Non-pigmented ciliary epithelial cell (primary cell): Measurements from ENCODE around the gene CTU1.
"Not testable (repeated sequence)": the region's sequence is repeated elsewhere in the genome, so short reads cannot be mapped to it uniquely, and the experiment has no call there.

Experiments
- DNase-seq: peaks from one replicate; pipeline ENCODE4 v3.0.0-alpha.2; 2010; ENCODE audit warnings: low read depth

The CTU1 gene

DNA sequence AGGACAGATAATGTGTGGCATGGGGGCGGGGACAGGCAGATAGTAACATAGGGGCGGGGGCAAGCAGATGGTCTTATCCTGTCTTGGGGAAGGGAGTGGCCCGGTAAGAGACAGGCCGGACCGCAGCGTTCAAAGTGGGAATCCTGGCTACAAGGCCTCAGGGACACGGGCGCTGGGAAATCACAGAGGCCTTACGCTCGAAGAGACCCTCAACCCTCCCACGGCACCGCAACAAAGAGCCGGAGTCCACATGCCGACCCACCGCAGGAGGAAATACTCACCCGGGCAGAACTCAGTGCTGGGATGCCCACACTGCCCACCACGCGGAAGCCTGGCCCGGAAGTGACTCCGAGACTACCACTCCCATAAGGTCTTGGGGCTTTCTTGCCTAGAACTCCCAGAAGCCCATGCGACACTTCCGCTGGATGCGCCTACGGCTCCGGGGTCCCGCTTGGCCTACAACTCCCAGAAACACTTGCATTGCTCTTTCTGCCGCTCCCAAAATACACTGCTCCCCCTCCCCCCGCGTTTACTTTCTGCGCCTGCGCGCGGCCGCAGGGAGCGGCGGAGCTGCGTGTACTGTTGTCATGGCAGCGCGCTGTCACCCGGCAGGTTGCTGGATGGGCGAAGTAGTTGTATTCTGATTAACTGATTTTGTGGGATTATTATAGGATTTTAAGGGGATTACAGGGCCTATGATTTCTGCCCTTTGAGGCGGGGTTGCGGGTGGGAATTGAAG is at the start of gene CTU1:
TSS of gene CTU1 (minus strand) at position 344 of the 739 bp plus-strand sequence. CDS start 3,840 bp downstream, outside the sequence.
- peak; percentile 98 for DNase-seq

DNA sequence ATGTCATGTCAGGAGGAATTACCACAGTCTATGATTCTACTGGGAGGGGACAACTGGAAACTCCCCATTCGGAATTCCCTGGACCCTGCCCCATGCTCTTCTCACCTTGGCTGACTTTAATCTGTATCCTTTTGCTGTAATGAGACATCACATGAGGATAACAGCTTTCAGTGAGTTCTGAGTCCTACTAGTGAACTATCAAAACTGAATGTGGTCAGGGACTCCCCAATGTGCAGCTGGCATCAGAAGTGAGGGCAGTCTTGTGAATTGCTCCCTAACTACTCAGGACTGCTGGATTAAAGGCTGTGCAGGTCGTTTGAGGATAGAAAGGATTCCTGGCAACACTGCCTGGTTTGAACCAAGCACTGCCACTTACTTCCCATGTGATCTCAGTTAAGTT is 49.1 kb upstream of the CTU1 start:
- no peak for DNase-seq

- DNase-seq: no peak
Observed at GRCh38 chr19:51156710-51157109, 48.5 kb upstream of the CTU1 start.

- no peak for DNase-seq
Observed at GRCh38 chr19:51150627-51151026, 42.4 kb upstream of the CTU1 start.

DNA sequence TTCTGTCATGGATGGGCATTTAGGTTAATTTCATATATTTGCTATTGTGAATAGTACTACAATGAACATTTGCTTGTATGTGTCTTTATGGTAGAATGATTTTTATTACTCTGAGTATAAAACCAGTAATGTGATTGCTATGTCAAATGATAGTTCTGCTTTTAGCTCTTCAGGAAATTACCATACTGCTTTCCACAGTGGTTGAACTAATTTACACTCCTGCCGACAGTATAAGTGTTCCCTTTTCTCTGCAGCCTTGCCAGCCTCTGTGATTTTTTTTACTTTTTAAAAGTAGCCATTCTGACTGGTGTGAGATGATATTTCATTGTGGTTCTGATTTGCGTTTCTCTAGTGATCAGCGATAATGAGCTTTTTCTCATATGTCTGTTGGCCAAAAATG is 40.4 kb upstream of the CTU1 start:
- no peak for DNase-seq

GRCh38 chr19:51147663-51148062 is 39.5 kb upstream of the CTU1 start:
- DNase-seq: no peak

DNA sequence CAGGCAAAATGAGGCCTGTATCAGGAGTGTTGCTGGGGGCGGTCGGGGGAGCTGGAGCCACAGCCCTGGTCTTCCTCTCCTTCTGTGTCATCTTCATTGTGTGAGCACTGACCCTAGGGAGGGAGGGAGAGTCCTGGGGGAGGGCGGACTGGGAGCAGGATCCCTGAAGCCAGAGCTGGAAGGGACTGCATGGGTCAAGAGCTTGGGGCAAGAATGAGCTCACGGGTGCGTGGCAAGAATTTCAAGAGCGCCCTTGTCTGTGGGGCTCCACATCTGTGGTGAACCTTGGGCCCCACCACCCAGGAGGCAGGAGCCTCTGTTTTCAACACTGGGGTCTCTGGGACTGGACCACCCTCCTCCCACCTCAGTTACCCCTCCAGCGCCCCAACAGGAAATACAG is 38.5 kb upstream of the CTU1 start:
- DNase-seq: no peak

GRCh38 chr19:51145916-51146493 is 37.8 kb upstream of the CTU1 start:
- DNase-seq: no peak

- DNase-seq: no peak
Observed at GRCh38 chr19:51144482-51145045, 36.4 kb upstream of the CTU1 start.

GRCh38 chr19:51143486-51143885 is 35.3 kb upstream of the CTU1 start:
- DNase-seq: no peak

- DNase-seq: not testable (repeated sequence)
Observed at GRCh38 chr19:51142809-51143475, 34.7 kb upstream of the CTU1 start.

- no peak for DNase-seq
Observed at GRCh38 chr19:51142119-51142518, 33.9 kb upstream of the CTU1 start, which contains the start of gene SIGLEC7. TSS of gene SIGLEC7 (plus strand) at chr19:51142301. CDS start at chr19:51142370, 69 bp downstream.

DNA sequence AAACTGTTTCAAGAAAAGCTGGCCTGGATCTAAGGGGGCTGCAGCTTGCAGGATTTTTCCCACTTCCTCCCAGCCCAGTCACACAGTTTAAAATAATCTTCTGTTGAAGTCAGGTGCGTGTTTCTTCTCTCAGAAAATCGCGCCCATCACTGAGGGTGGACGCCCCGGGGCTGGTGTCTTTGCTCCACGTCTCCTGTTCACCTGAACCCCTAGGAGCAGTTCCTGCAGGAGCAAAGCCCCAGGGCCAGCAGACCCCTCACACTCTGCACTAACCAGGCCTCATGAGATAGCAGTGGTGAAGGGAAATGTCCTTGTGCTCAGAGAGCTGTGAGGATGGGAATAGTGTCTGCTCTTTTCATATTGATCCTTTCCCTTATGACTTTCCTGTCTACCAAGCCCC is 33.0 kb upstream of the CTU1 start:
- no peak for DNase-seq

- DNase-seq: no peak
Observed at GRCh38 chr19:51140441-51140840, 32.2 kb upstream of the CTU1 start.

- DNase-seq: no peak
Observed at GRCh38 chr19:51139299-51140014, 31.2 kb upstream of the CTU1 start.

GRCh38 chr19:51138549-51138979 is 30.4 kb upstream of the CTU1 start:
- DNase-seq: no peak

GRCh38 chr19:51137792-51138425 is 29.7 kb upstream of the CTU1 start:
- no peak for DNase-seq

DNA sequence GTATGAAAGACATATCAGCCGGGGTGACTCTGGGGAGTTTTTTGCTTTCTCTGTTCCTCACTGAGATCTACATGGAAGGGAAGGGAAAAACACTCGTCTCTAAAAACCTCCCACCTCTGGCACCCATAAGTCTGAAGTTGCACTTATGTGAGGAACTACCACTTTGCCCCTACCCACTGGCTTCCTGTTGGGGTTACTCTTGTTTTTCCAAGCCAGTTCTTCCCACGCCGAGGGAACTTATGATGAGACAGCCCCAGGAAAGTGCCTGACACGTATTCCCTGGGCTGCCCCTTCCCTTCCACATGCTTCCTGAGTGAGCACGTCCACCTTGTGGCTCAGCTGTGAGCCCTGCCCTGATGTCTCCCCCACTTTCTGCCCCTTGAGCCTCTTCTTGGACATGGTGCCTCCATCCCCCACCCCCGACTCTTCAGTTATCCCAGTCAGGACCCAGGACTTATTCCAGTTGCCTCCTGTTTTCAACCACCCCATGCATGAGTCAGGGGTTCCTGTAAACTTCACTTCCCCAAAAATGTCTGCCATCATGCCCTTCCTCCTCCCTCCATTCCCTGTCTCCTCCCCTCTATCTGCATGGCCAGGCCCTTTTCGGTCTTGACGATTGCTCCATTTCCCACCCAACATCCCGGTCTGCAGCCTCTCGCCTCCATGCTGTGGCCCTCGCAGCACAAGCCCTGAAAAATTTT is 28.8 kb upstream of the CTU1 start:
- no peak for DNase-seq

- no peak for DNase-seq
Observed at GRCh38 chr19:51135986-51136762, 28.0 kb upstream of the CTU1 start.

- DNase-seq: no peak
Observed at GRCh38 chr19:51135004-51135403, 26.8 kb upstream of the CTU1 start.
